Measurements from ENCODE around the gene IQSEC1.
A peak's percentile ranks its signal among the peaks of the same experiment; 100 is the strongest.

The IQSEC1 gene

DNA sequence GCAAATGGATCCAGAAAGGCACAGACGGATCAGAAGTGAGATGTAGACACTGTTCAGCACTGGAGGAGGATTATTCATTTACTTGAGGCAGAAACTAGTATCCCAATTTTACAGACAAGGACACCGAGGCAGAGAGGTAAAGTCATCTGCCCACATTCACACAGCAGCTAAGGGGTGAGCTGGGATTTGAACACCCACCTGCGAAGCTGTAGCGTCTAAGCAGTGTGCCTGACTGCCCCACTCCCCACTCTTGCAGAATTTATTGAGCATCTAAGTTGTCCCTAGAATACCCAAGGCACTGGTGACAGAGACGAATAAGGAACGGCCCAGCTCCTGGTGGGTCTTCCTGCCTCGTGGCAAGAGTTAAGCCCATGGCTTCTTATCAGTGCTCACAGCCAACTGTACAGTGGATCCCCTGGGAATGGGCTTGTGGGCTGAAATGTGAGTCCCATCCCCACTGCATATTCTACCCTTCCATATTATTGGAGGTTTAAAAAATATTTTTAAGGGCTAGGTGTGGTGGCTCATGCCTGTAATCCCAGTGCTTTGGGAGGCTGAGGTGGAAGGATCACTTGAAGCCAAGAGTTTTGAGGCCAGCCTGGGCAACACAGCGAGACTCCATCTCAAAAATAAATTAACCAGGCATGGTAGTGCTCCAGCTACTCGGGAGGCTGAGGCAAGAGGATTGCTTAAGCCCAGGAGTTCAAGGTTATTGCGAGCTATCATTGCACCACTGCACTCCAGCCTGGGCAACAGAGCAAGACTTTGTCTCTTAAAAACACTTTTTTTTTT, 77.6 kb downstream of the IQSEC1 start:
- Histone ChIP-seq H3K9me3 (ENCODE audit: control insufficient read depth in 1 of 2, low read length in 2 of 2) (no peaks in the 10 kb centered on the region), H3K4me3 (ENCODE audit: low read depth in 1 of 2, low read length in 2 of 2) (peak overlapping the region in 1 of 2 donors; percentile 74), H3K4me1 (ENCODE audit: control insufficient read depth in 1 of 2, insufficient read depth in 2 of 2, low read length in 2 of 2) (peaks cover 0 to 26% of the 10 kb centered on the region in 2 donors)

DNA sequence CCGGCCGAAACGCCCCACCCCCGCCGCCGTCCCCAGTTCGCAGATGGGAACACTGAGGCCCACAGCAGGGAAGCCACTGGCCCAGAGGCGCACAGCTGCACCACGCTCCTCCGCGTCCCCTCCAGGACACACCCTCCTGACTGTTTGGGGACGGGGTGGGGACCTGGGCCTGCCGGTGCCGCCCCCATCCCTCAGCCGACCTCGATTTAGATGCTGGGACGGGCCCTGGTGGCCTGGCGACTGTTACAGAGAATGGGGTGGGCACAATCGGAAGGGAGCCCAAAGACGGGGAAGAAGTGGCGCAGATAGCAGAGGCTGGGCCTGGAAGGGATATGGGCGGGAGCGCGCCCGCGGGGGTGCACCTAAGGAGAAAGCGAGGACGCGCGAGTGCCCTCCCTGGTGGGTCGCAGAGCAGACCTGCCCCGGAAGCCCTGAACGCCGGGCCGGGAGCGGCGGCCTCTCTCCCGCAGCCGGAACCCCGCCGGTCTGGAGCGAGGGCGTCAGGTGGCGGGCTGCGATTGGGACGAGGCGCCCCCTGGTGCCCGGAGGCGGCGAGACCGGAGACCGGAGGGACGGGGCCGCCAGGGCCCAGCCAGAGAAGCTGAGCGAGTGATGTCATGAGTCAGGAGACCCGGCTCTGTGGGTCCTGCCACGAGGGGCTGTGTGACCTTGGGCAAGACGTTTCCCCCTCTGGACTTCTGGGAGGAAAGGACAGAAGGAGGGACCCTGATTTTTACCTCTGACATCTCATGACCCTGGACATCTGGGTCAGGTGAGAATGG, 78.4 kb downstream of the IQSEC1 start:
- no peaks in the 10 kb centered on the region for H3K27me3 ChIP-seq (ENCODE audit: low read depth, low read length)
- peak overlapping the region; percentile 79 for H3K27ac ChIP-seq (ENCODE audit: low read length)
- H3K9me3 ChIP-seq (ENCODE audit: control insufficient read depth in 1 of 2, low read length in 2 of 2), result no peaks in the 10 kb centered on the region
- H3K4me1 ChIP-seq (ENCODE audit: control insufficient read depth in 1 of 2, insufficient read depth in 2 of 2, low read length in 2 of 2), result peaks cover 0 to 26% of the 10 kb centered on the region in 2 donors
- H3K36me3 ChIP-seq (ENCODE audit: control insufficient read depth in 1 of 2, insufficient read depth in 2 of 2, low read length in 2 of 2), result no peaks in the 10 kb centered on the region
- H3K4me3 ChIP-seq (ENCODE audit: low read depth in 1 of 2, low read length in 2 of 2), result peak overlapping the region; percentile 74 to 96

More for the DNA sequence above, 77.6 kb downstream of the IQSEC1 start:
- H3K36me3 ChIP-seq (ENCODE audit: control insufficient read depth in 1 of 2, insufficient read depth in 2 of 2, low read length in 2 of 2), result no peaks in the 10 kb centered on the region
- no peaks in the 10 kb centered on the region for H3K27me3 ChIP-seq (ENCODE audit: low read depth, low read length)
- peak overlapping the region; percentile 79 for H3K27ac ChIP-seq (ENCODE audit: low read length)

DNA sequence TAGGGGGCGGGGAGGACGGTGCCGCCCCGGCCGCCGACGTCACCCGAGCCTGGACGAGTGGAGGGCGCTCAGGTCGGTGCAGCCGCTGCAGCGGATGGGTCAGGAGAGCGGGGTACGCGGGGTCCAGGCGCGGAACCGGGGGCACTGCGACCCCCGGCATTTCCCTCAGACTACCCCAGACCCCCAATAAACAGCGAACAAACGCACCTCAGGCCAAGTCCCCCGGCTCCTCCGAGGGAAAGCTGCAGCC, 78.9 kb downstream of the IQSEC1 start:
- Histone ChIP-seq H3K27ac (ENCODE audit: low read length) (no peak overlapping the region), H3K9me3 (ENCODE audit: control insufficient read depth in 1 of 2, low read length in 2 of 2) (no peaks in the 10 kb centered on the region), H3K36me3 (ENCODE audit: control insufficient read depth in 1 of 2, insufficient read depth in 2 of 2, low read length in 2 of 2) (no peaks in the 10 kb centered on the region), H3K4me3 (ENCODE audit: low read depth in 1 of 2, low read length in 2 of 2) (peak overlapping the region; percentile 74 to 96), H3K27me3 (ENCODE audit: low read depth, low read length) (no peaks in the 10 kb centered on the region), H3K4me1 (ENCODE audit: control insufficient read depth in 1 of 2, insufficient read depth in 2 of 2, low read length in 2 of 2) (peaks cover 0 to 26% of the 10 kb centered on the region in 2 donors)

DNA sequence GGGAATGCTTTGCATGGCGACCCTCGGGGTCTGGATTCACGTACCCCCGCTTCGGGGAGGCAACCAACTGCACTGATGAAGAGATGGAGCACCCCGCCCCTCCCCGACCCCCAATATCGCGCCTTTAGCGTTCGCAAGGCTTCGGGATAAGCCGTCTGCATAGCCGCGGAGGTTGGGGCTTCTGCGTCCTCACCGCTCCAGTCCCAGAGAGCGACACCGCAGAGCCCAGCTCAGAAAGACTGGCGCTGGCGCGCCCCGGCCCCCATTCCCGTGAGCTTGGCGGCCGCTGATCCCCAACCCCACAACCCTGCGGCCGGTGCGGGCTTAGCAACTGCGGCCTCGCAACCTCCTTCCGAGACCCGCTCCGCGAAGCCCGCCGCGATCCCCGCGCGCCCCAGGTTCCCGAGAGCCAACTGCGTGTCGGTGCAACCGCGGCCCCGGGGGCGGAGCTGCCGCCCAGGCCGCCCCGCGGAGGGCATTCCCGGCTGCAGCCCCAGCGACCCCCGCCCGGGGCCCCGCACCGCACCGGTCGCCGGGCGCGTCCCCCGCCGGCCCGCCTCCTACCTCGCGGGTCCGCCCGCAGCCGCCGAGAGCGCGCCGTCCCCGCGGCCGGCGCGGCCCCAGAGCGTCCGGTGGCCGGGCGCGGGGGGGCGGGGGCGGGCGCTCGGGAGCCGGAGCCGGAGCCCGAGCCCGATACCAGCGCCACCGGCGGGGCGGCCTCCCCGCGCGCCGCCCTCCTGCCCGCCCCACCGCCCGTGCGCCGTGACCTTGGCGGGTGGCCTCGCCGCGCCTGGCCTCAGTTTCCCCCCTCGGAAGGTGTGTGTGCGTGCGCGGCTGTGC, 79.5 kb downstream of the IQSEC1 start:
- no peak overlapping the region for H3K27ac ChIP-seq (ENCODE audit: low read length)
- peaks cover 0 to 25% of the 10 kb centered on the region in 2 donors for H3K4me1 ChIP-seq (ENCODE audit: control insufficient read depth in 1 of 2, insufficient read depth in 2 of 2, low read length in 2 of 2)

DNA sequence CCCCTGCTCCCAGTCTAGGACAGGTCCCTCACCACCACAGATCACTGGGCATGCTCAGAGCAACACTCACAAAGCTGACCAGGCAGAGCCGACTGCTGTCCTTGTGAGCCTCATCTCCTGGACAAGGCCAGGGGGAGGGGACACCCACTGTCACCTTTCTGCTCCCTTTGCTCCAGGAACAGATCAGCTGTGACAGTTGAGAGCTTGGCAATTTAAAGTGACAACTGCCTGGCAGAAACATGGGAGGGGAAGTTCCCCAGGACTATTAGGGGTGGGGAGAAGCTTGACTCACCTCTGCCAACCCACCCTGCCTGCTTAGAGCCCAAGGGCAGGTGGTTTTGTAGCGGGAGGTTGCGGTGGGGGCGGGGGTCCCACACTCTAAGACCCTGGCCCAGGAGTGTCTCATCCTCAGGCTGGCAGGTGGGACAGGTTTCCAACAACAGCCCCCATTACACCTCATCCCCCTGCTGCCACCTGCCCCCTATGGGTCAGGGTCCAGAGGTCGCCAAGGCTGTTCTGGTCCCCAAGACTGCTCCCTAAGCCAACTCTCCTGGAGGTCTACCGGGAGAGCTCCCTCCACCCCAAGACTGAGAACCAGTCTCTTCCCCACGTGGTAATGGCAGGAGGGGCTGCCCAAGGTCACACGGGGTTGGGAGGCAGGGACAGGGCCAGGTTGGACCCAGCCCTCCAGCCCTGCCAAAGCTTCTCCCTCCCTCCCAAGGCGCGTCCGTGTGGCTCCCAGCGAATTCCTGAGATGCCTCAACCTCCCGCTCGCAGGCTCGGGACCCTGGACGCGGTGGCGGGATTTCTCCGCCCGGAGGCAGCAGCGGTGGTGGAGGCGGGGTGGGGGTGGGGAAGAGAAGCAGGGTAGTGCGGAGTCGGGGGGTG, 80.4 kb downstream of the IQSEC1 start:
- Histone ChIP-seq H3K36me3 (ENCODE audit: control insufficient read depth in 1 of 2, insufficient read depth in 2 of 2, low read length in 2 of 2) (no peaks in the 10 kb centered on the region), H3K4me1 (ENCODE audit: control insufficient read depth in 1 of 2, insufficient read depth in 2 of 2, low read length in 2 of 2) (peaks cover 0 to 23% of the 10 kb centered on the region in 2 donors), H3K27me3 (ENCODE audit: low read depth, low read length) (no peaks in the 10 kb centered on the region), H3K9me3 (ENCODE audit: control insufficient read depth in 1 of 2, low read length in 2 of 2) (no peaks in the 10 kb centered on the region), H3K4me3 (ENCODE audit: low read depth in 1 of 2, low read length in 2 of 2) (peak overlapping the region in 1 of 2 donors; percentile 74), H3K27ac (ENCODE audit: low read length) (no peak overlapping the region)

More for the DNA sequence above, 79.5 kb downstream of the IQSEC1 start:
- H3K36me3 ChIP-seq (ENCODE audit: control insufficient read depth in 1 of 2, insufficient read depth in 2 of 2, low read length in 2 of 2), result no peaks in the 10 kb centered on the region
- H3K4me3 ChIP-seq (ENCODE audit: low read depth in 1 of 2, low read length in 2 of 2), result peak overlapping the region; percentile 74 to 96
- H3K27me3 ChIP-seq (ENCODE audit: low read depth, low read length), result no peaks in the 10 kb centered on the region
- H3K9me3 ChIP-seq (ENCODE audit: control insufficient read depth in 1 of 2, low read length in 2 of 2), result no peaks in the 10 kb centered on the region

DNA sequence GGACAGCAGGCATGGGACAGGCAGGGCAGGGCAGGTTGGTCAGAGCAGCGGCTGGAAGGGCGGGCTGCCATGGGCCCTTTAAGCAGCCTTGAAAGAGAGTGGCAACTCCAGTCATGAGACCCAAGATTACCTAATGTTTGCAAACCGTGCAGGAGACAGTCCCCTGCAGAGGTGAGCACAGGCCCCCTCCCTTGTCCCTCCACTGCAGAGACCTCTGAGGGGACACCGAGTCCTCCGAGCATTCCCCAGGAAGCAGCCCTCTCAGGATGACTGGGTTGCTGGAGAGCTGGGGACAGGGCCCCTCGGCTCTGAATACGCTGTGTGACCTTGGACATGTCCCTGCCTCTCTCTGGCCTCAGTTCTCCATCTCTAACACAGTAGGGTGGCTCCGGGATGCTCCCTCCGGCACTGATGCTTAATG, 81.4 kb downstream of the IQSEC1 start:
- H3K27ac ChIP-seq (ENCODE audit: low read length), result no peak overlapping the region
- no peak overlapping the region for H3K4me3 ChIP-seq (ENCODE audit: low read depth in 1 of 2, low read length in 2 of 2)
- H3K4me1 ChIP-seq (ENCODE audit: control insufficient read depth in 1 of 2, insufficient read depth in 2 of 2, low read length in 2 of 2), result peaks cover 0 to 23% of the 10 kb centered on the region in 2 donors
- H3K9me3 ChIP-seq (ENCODE audit: control insufficient read depth in 1 of 2, low read length in 2 of 2), result no peaks in the 10 kb centered on the region
- no peaks in the 10 kb centered on the region for H3K36me3 ChIP-seq (ENCODE audit: control insufficient read depth in 1 of 2, insufficient read depth in 2 of 2, low read length in 2 of 2)
- H3K27me3 ChIP-seq (ENCODE audit: low read depth, low read length), result no peaks in the 10 kb centered on the region

- no peak overlapping the region for H3K27ac ChIP-seq (ENCODE audit: low read length)
- no peaks in the 10 kb centered on the region for H3K9me3 ChIP-seq (ENCODE audit: control insufficient read depth in 1 of 2, low read length in 2 of 2)
- H3K27me3 ChIP-seq (ENCODE audit: low read depth, low read length), result no peaks in the 10 kb centered on the region
These were observed 81.8 kb downstream of the IQSEC1 start for GRCh38 chr3:12991481-12991837.

GRCh38 chr3:12990781-12991480, 82.3 kb downstream of the IQSEC1 start:
- Histone ChIP-seq H3K27me3 (ENCODE audit: low read depth, low read length) (no peaks in the 10 kb centered on the region), H3K36me3 (ENCODE audit: control insufficient read depth in 1 of 2, insufficient read depth in 2 of 2, low read length in 2 of 2) (no peaks in the 10 kb centered on the region), H3K4me1 (ENCODE audit: control insufficient read depth in 1 of 2, insufficient read depth in 2 of 2, low read length in 2 of 2) (peaks cover 0 to 15% of the 10 kb centered on the region in 2 donors), H3K9me3 (ENCODE audit: control insufficient read depth in 1 of 2, low read length in 2 of 2) (no peaks in the 10 kb centered on the region), H3K4me3 (ENCODE audit: low read depth in 1 of 2, low read length in 2 of 2) (no peak overlapping the region), H3K27ac (ENCODE audit: low read length) (no peak overlapping the region)

More at GRCh38 chr3:12991481-12991837, 81.8 kb downstream of the IQSEC1 start:
- peaks cover 0 to 20% of the 10 kb centered on the region in 2 donors for H3K4me1 ChIP-seq (ENCODE audit: control insufficient read depth in 1 of 2, insufficient read depth in 2 of 2, low read length in 2 of 2)
- H3K4me3 ChIP-seq (ENCODE audit: low read depth in 1 of 2, low read length in 2 of 2), result no peak overlapping the region
- no peaks in the 10 kb centered on the region for H3K36me3 ChIP-seq (ENCODE audit: control insufficient read depth in 1 of 2, insufficient read depth in 2 of 2, low read length in 2 of 2)

GRCh38 chr3:12990306-12990705, 82.9 kb downstream of the IQSEC1 start:
- Histone ChIP-seq H3K4me3 (ENCODE audit: low read depth in 1 of 2, low read length in 2 of 2) (no peak overlapping the region), H3K4me1 (ENCODE audit: control insufficient read depth in 1 of 2, insufficient read depth in 2 of 2, low read length in 2 of 2) (peaks cover 0 to 12% of the 10 kb centered on the region in 2 donors), H3K36me3 (ENCODE audit: control insufficient read depth in 1 of 2, insufficient read depth in 2 of 2, low read length in 2 of 2) (no peaks in the 10 kb centered on the region), H3K27ac (ENCODE audit: low read length) (no peak overlapping the region), H3K27me3 (ENCODE audit: low read depth, low read length) (no peaks in the 10 kb centered on the region), H3K9me3 (ENCODE audit: control insufficient read depth in 1 of 2, low read length in 2 of 2) (no peaks in the 10 kb centered on the region)
